Stimulated activated CD4-positive, alpha-beta T cell treated with anti-CD3 and anti-CD28 coated beads, Interleukin-4, amount 100 ng/mL, for 1 hour (primary cell): ENCODE results near the gene IGFALS.

Experiments used
- DNase-seq: peaks from one replicate; pipeline ENCODE4 v3.0.0-alpha.2; 2020

IGFALS gene

DNA sequence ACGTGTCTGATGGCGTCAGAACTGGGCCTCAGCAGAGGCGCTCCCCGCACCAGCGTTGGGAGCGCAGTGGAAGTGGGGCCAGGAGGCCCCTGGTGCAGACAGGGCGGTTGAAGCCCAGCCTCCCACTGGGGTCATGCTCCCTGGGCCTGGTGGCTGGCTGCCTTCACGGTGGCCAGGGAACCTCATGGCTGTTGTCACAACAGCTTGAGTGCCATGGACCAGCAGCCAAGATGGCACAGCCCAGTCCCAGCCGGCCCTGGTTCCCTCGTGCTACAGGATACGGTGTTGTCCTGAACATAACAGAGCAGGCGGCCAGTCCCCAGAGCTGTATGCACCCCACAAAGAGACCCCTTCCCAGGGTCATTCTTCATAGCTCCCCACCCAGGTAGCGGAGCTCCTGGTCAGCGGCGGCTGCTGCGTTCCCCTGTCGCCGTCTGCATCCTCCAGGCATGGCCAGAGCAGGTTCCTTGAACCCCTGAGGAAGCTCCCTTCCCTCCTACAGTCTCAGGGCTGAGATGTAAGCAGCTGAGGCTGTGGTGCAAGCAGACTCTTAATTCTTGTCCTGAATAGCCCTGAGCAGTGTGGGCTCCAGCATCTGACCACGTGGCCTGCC, 51.8 kb downstream of the IGFALS start:
- DNase-seq, result no peak

DNA sequence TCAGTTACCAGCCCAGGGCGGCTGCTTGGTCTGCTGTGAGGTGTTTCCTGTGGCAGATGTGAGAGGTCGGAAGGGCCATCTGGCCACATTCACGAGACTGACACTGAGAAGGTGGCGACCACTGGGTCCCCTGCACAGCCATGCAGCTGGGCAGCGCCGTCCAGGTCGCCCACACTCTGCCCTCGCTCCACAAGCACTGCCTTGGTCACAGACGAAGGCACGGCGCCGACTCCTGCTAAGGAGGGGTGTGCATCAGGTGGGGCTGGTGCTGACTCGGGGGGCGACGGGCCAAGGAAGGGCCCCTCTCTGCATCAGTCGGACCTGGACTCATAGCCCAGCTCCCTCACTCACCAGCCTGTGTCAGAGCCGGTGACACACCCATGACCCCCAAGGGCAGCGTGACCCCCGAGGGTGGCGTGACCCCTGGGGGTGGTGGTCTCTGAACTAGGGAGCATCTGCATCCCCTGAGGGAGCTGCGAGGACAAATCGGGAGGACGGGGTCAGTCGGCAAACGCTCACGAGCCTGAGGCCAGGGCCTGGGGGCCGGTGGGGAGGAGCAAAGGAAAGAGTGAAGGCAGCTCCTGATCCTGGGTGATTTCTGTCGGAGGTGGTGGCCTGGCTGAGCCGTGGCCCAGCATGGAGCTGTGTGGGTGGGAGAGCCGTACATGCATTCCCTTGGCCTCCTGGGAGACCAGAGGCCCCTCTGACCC, 52.6 kb downstream of the IGFALS start:
- DNase-seq, result no peak
